Naive thymus-derived CD4-positive, alpha-beta T cell (primary cell): ENCODE data around the gene IL17RB. TPM values are rescaled to one million over a fixed set of nuclear protein-coding genes. Genes with fewer than 3 reads are reported as not detected.

Source experiments
- ATAC-seq: fragments of 150-1000 bp; cut with Tn5 transposase; 2 replicates; pipeline ENCODE4 v1.10.0; 2021; ENCODE audit warnings: mild to moderate bottlenecking, moderate library complexity
- CTCF ChIA-PET: fragments of 350-600 bp; sonication (Branson Sonifier 250); formaldehyde crosslinking; loops from one replicate; lab custom pipeline; 2021; ENCODE audit warnings: antibody characterized with exemption; lab: Charles Lee
- POLR2A ChIA-PET: fragments of 350-600 bp; sonication (Branson Sonifier 250); formaldehyde crosslinking; loops from one replicate; lab custom pipeline; 2021; ENCODE audit warnings: antibody characterized with exemption, inconsistent platforms; lab: Charles Lee
- DNase-seq, 9 donors: peaks; one replicate each; pipeline versions ENCODE4 v3.0.0 to v3.0.0-alpha.2; 2020 to 2022; ENCODE audit warnings: mixed read lengths in 1 of 9
- H3K27ac ChIP-seq: one replicate; pipeline ENCODE4 v1.7.0; 2013; ENCODE audit warnings: mild to moderate bottlenecking, low read depth, low read length, moderate library complexity
- H3K27me3 ChIP-seq, 2 donors: one replicate each; pipeline ENCODE4 v1.7.0; 2013; ENCODE audit warnings: low read length in 2 of 2, mild to moderate bottlenecking in 2 of 2, moderate library complexity in 2 of 2; ENCODE audit not compliant: control insufficient read depth in 2 of 2, insufficient read depth in 2 of 2
- H3K36me3 ChIP-seq, 3 experiments: 1 replicate in 2 of 3; 2 replicates in 1 of 3; pipeline ENCODE4 v1.7.0; 2013; ENCODE audit warnings: low read length in 3 of 3, mild to moderate bottlenecking in 3 of 3, moderate library complexity in 1 of 3; ENCODE audit not compliant: insufficient read depth in 3 of 3, control insufficient read depth in 2 of 3
- H3K4me1 ChIP-seq, 2 donors: one replicate each; pipeline ENCODE4 v1.7.0; 2013; ENCODE audit warnings: low read length in 2 of 2, mild to moderate bottlenecking in 2 of 2, moderate library complexity in 1 of 2; ENCODE audit not compliant: control insufficient read depth in 2 of 2, insufficient read depth in 2 of 2
- H3K4me3 ChIP-seq: 2 replicates; pipeline ENCODE4 v1.7.0; 2013; ENCODE audit warnings: mild to moderate bottlenecking, low read length
- H3K9me3 ChIP-seq, 3 experiments: 1 replicate in 2 of 3; 2 replicates in 1 of 3; pipeline ENCODE4 v1.7.0; 2013; ENCODE audit warnings: low read length in 3 of 3; ENCODE audit not compliant: control insufficient read depth in 2 of 3
- H3K27ac Mint-ChIP-seq, 9 donors: one replicate each; pipeline ENCODE4 v1.8.0; 2020 to 2022; ENCODE audit warnings: mixed read lengths in 9 of 9, mild to moderate bottlenecking in 8 of 9, moderate library complexity in 5 of 9, inconsistent platforms in 2 of 9
- H3K27me3 Mint-ChIP-seq, 5 donors: one replicate each; pipeline ENCODE4 v1.8.0; 2021 to 2022; ENCODE audit warnings: mixed read lengths in 5 of 5, mild to moderate bottlenecking in 1 of 5
- H3K36me3 Mint-ChIP-seq, 5 donors: one replicate each; pipeline ENCODE4 v1.8.0; 2020 to 2022; ENCODE audit warnings: mixed read lengths in 5 of 5, mild to moderate bottlenecking in 3 of 5, inconsistent platforms in 1 of 5
- H3K4me1 Mint-ChIP-seq, 7 donors: one replicate each; pipeline ENCODE4 v1.8.0; 2020 to 2022; ENCODE audit warnings: mixed read lengths in 7 of 7, mild to moderate bottlenecking in 3 of 7, inconsistent platforms in 1 of 7
- H3K4me3 Mint-ChIP-seq, 10 donors: one replicate each; pipeline ENCODE4 v1.8.0; 2020 to 2022; ENCODE audit warnings: mild to moderate bottlenecking in 10 of 10, mixed read lengths in 10 of 10, moderate library complexity in 6 of 10, inconsistent platforms in 2 of 10
- H3K9me3 Mint-ChIP-seq, 11 donors: one replicate each; pipeline ENCODE4 v1.8.0; 2020 to 2022; ENCODE audit warnings: mixed read lengths in 11 of 11, mild to moderate bottlenecking in 4 of 11, inconsistent platforms in 1 of 11, moderate library complexity in 1 of 11
- intact Hi-C, 2 donors: fragments of 100-400 bp; cut with micrococcal nuclease; formaldehyde crosslinking; loops; one replicate each; pipeline ENCODE4 v1.15.1; 2023
- polyA plus RNA-seq, 2 donors: library from polyadenylated mRNA; unstranded; fragments of 300-500 nt; fragmentation: Illumina TruSeq; gene quantifications; one replicate each; pipeline ENCODE4 v1.2.3, GENCODE V29; 2021
- total RNA-seq, 6 experiments: library from RNA in 5 of 6; stranded (reverse) in 5 of 6; gene quantifications; 1 replicate in 5 of 6; 2 replicates in 1 of 6; pipeline ENCODE4 v1.2.3 and lab custom pipeline; 2021 to 2026

The IL17RB gene
- total RNA-seq (1 to 10 TPM in 1 of 5 experiments, under 1 TPM in 1, not detected in 3; 0.71 to 6.0 TPM), polyA plus RNA-seq (under 1 TPM; 0.22 to 0.47 TPM), total RNA-seq (lab: John Stamatoyannopoulos, UW) (not detected)

GRCh38 chr3:53846134-53846850, at the start of gene IL17RB, which contains the start of gene CHDH:
IL17RB (plus strand) TSS chr3:53846568; CDS start chr3:53846589, 21 bp downstream.
CHDH (minus strand) TSS chr3:53846419; CDS start chr3:53824008, 22,411 bp downstream.
- POLR2A ChIA-PET = no interaction called here
- Mint-ChIP-seq H3K9me3 (no peaks in the 10 kb centered on the region), H3K4me3 (peak within 1 kb of the TSS; percentile 48 to 76 (median 64)), H3K36me3 (peaks cover 0 to 3% (median 0%) of the 10 kb centered on the region in 5 donors), H3K27ac (no peak within 1 kb of the TSS), H3K4me1 (peaks cover 0 to 8% (median 0%) of the 10 kb centered on the region in 7 donors), H3K27me3 (peaks cover 51 to 68% (median 57%) of the 10 kb centered on the region in 5 donors)
- intact Hi-C loops = no loop called here
- peak; percentile 43 for ATAC-seq
- H3K9me3 ChIP-seq = no peaks in the 10 kb centered on the region
- H3K36me3 ChIP-seq = no peaks in the 10 kb centered on the region
- H3K4me1 ChIP-seq = no peaks in the 10 kb centered on the region
- peaks cover 0 to 13% of the 10 kb centered on the region in 2 donors for H3K27me3 ChIP-seq
- H3K4me3 ChIP-seq = no peak within 1 kb of the TSS
- DNase-seq = peak in 2 of 9 donors; percentile 5 to 39
- CTCF ChIA-PET = no interaction called here
- H3K27ac ChIP-seq = no peak within 1 kb of the TSS

DNA sequence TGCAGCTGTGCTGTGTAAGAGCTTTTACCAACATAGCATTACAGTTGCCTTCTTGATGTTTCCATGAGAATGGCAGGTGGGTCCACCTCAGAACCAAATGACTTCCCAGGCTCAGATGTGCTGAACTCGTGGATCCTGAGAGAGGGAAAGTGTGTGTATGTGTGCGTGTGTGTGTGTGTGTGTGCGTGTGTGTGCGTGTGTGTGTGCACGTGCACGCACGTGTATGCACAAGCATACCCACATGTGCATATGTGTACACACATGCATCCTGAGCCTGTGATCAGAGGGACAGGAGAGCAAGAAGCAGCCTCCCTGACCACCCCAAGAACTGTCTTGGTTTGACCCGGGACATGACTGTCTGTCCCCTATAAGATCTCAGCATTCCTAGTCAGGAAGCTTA, 48.2 kb upstream of the IL17RB start:
- H3K27ac ChIP-seq = no peak overlapping the region
- H3K27me3 ChIP-seq = no peaks in the 10 kb centered on the region
- Mint-ChIP-seq H3K27me3 (peaks cover 0 to 19% (median 13%) of the 10 kb centered on the region in 5 donors), H3K9me3 (no peaks in the 10 kb centered on the region), H3K27ac (no peak overlapping the region), H3K36me3 (no peaks in the 10 kb centered on the region), H3K4me3 (no peak overlapping the region), H3K4me1 (no peaks in the 10 kb centered on the region)
- H3K36me3 ChIP-seq = no peaks in the 10 kb centered on the region
- intact Hi-C loops = no loop called here
- H3K4me3 ChIP-seq = no peak overlapping the region
- ATAC-seq = no peak
- no peak for DNase-seq
- no peaks in the 10 kb centered on the region for H3K9me3 ChIP-seq
- CTCF ChIA-PET = no interaction called here
- H3K4me1 ChIP-seq = no peaks in the 10 kb centered on the region
- POLR2A ChIA-PET = no interaction called here

DNA sequence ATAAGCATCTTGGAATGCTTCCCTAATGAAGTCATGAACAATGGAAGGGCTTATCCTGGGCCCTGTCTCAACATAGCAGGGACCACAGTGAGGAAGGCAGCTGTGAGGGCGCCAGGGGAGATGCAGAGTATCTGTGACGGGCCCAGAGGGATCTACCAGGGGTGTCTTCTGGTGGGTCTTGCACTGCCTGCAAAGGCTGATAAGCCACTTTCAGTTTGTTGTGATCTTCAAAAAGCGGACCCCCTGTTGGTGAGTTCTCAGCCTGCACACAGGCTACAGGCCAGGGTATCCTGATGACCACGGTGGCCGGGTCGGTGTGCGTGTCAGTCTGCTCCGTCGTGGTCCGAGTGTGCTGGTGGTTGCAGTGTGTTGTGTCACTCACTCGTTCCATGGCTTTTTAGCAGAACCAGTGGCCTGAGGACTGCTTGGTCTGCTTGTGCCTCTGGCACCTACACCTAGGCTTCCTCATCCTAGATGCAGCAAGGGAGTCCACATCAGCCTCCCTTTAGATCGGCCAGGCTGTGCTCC, 47.0 kb upstream of the IL17RB start:
- H3K27ac Mint-ChIP-seq = no peak overlapping the region
- H3K4me3 Mint-ChIP-seq = no peak overlapping the region
- H3K9me3 Mint-ChIP-seq = no peaks in the 10 kb centered on the region
- no peak for DNase-seq
- peaks cover 0 to 15% (median 9%) of the 10 kb centered on the region in 5 donors for H3K27me3 Mint-ChIP-seq
- H3K4me1 Mint-ChIP-seq = no peaks in the 10 kb centered on the region
- Histone ChIP-seq H3K36me3 (no peaks in the 10 kb centered on the region), H3K27me3 (no peaks in the 10 kb centered on the region), H3K27ac (no peak overlapping the region), H3K4me1 (no peaks in the 10 kb centered on the region), H3K4me3 (no peak overlapping the region), H3K9me3 (no peaks in the 10 kb centered on the region)
- POLR2A ChIA-PET = no interaction called here
- no peaks in the 10 kb centered on the region for H3K36me3 Mint-ChIP-seq
- CTCF ChIA-PET = no interaction called here
- intact Hi-C loops = no loop called here
- ATAC-seq = no peak

DNA sequence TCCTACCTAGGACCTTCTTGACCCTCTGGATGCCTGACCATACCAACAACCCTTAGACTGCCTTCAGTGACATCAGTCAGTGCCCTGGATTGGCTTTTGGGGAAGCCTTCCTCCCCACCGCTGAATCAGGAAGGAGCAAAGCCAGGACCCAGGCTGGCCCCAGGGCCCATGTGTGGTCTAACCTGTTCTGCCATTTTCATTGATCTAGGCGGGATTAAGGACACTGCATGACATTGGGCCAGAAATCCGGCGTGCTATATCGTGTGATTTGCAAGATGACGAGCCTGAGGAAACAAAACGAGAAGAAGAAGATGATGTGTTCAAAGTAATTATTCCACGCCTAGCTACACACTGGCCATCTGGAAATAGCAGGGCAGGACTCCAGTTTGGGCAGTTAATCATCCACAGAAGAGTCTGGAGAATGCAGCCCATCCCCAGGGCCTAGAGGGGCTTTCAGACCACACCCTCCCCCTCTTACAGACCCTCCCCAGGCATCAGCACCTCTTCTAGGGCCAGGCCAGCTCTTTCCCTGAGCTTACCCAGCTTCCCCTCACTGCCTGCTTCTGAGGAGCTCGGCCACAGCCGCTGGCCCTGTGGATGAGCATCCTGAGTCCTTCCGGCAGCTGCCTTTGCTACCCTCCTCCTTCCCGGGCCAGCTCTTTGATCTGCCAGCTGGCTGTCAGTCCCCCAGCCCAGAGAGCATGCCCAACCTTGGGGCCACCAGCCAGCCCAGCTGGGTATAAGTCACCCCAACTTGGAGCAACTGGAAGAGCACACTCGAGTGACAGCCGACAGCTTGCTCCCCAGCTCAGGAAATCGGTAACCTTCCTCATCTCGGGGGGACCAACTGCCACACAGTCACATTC, 46.1 kb upstream of the IL17RB start:
- no peaks in the 10 kb centered on the region for H3K36me3 Mint-ChIP-seq
- no peaks in the 10 kb centered on the region for H3K9me3 Mint-ChIP-seq
- ChIA-PET CTCF (no interaction called here), POLR2A (no interaction called here)
- Histone ChIP-seq H3K4me3 (no peak overlapping the region), H3K4me1 (no peaks in the 10 kb centered on the region), H3K9me3 (no peaks in the 10 kb centered on the region), H3K27ac (no peak overlapping the region), H3K36me3 (no peaks in the 10 kb centered on the region), H3K27me3 (no peaks in the 10 kb centered on the region)
- no peak overlapping the region for H3K4me3 Mint-ChIP-seq
- H3K27ac Mint-ChIP-seq = no peak overlapping the region
- H3K27me3 Mint-ChIP-seq = peaks cover 0 to 13% (median 9%) of the 10 kb centered on the region in 5 donors
- H3K4me1 Mint-ChIP-seq = no peaks in the 10 kb centered on the region
- intact Hi-C loops = loop anchor here in 1 of 2 donors (5.0 kb wide), 1 partner anchor 88 kb away; no protein-coding TSS in a partner anchor
- ATAC-seq (no peak), DNase-seq (no peak)

GRCh38 chr3:53801319-53801718, 45.0 kb upstream of the IL17RB start:
- H3K4me3 Mint-ChIP-seq = no peak overlapping the region
- H3K9me3 Mint-ChIP-seq = peaks cover 0 to 1% (median 0%) of the 10 kb centered on the region in 11 donors
- Histone ChIP-seq H3K27ac (no peak overlapping the region), H3K9me3 (no peaks in the 10 kb centered on the region), H3K36me3 (no peaks in the 10 kb centered on the region), H3K4me1 (no peaks in the 10 kb centered on the region), H3K4me3 (no peak overlapping the region), H3K27me3 (no peaks in the 10 kb centered on the region)
- POLR2A ChIA-PET = no interaction called here
- no peak overlapping the region for H3K27ac Mint-ChIP-seq
- ATAC-seq (no peak), DNase-seq (no peak)
- CTCF ChIA-PET = no interaction called here
- H3K27me3 Mint-ChIP-seq = peaks cover 0 to 10% (median 4%) of the 10 kb centered on the region in 5 donors
- intact Hi-C loops = loop anchor here in 1 of 2 donors (5.0 kb wide), 1 partner anchor 89 kb away; no protein-coding TSS in a partner anchor
- no peaks in the 10 kb centered on the region for H3K36me3 Mint-ChIP-seq
- H3K4me1 Mint-ChIP-seq = peaks cover 0 to 1% (median 0%) of the 10 kb centered on the region in 7 donors

DNA sequence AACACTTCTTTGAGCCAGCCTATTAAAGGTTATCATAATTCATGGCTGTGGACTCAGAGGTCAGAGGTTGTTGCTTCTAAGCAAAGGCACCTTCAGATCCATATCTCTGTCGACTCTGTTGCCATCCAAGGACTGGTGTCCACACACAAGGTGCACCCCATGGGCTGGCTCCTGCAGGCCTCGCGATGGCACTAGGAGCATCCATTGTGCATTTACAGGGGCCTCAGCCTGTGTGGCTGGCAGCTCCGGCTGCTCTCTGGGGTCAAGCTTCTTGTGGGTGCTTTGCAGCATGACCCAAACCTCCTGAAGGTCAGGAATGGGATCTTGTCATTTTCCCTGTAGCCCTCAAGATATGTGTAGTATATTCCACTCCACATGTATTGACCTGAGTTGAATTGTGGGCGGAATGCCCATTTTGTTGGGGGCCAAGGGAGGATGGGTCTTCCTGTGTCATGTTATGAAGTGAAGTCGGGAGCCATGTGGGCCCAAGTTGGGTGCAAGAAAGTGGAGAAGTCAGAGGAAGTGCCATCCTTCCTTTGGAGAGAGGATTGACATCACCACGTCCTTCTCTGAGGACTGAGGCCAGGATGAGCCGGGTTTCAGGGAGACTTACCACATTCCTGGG, 44.0 kb upstream of the IL17RB start:
- CTCF ChIA-PET = no interaction called here
- H3K4me1 Mint-ChIP-seq = peaks cover 0 to 1% (median 0%) of the 10 kb centered on the region in 7 donors
- POLR2A ChIA-PET = no interaction called here
- Histone ChIP-seq H3K9me3 (no peaks in the 10 kb centered on the region), H3K36me3 (no peaks in the 10 kb centered on the region), H3K4me1 (no peaks in the 10 kb centered on the region), H3K27me3 (no peaks in the 10 kb centered on the region), H3K4me3 (no peak overlapping the region), H3K27ac (no peak overlapping the region)
- no peak overlapping the region for H3K27ac Mint-ChIP-seq
- no peak overlapping the region for H3K4me3 Mint-ChIP-seq
- peaks cover 0 to 1% (median 0%) of the 10 kb centered on the region in 11 donors for H3K9me3 Mint-ChIP-seq
- H3K36me3 Mint-ChIP-seq = no peaks in the 10 kb centered on the region
- DNase-seq = no peak
- ATAC-seq = no peak
- peaks cover 0 to 10% (median 9%) of the 10 kb centered on the region in 5 donors for H3K27me3 Mint-ChIP-seq
- intact Hi-C loops = loop anchor here in 1 of 2 donors (5.0 kb wide), 1 partner anchor 90 kb away; no protein-coding TSS in a partner anchor
